Endothelial cell of umbilical vein (primary cell): ENCODE results near the gene KCNC1. TPM values are rescaled to one million over a fixed set of nuclear protein-coding genes. Genes with fewer than 3 reads are reported as not detected.

Experiments used
- BruUV-seq: library from RNA; stranded (reverse); fragments of 400-500 nt; replicated peaks from 2 replicates; lab custom pipeline; 2021; lab: Mats Ljungman, UMichigan
- CTCF ChIA-PET: fragments of 300-600, 350-600 bp; sonication (Branson Sonifier 250); formaldehyde crosslinking; loops from one replicate; lab custom pipeline; 2021; ENCODE audit warnings: antibody characterized with exemption, inconsistent platforms; lab: Charles Lee
- POLR2A ChIA-PET: fragments of 300-600, 350-600 bp; sonication (Branson Sonifier 250); formaldehyde crosslinking; loops from one replicate; lab custom pipeline; 2021; ENCODE audit warnings: antibody characterized with exemption, inconsistent platforms; lab: Charles Lee
- DNase-seq: peaks from one replicate; pipeline ENCODE4 v3.0.0-alpha.2; 2011; ENCODE audit warnings: low read depth, low spot score
- FAIRE-seq: peaks from 2 replicates; lab custom pipeline; 2011; peaks lifted over from hg19 to GRCh38; lab: Jason Lieb, UNC
- H2AFZ ChIP-seq: 2 replicates; pipeline ENCODE4 v1.6.0; 2012; ENCODE audit warnings: low read depth, low read length, control low read depth, inconsistent platforms
- H3K27ac ChIP-seq: 2 replicates; pipeline ENCODE4 v1.5.1; 2011; ENCODE audit warnings: low read depth, mild to moderate bottlenecking, control low read depth, low read length, moderate library complexity; ENCODE audit not compliant: insufficient read depth
- H3K27me3 ChIP-seq, 2 experiments: 2 replicates each; pipeline versions ENCODE4 v1.6.0 to v1.6.1; 2011; ENCODE audit warnings: low read length in 2 of 2, mixed read lengths in 1 of 2; ENCODE audit not compliant: control insufficient read depth in 2 of 2, insufficient read depth in 2 of 2
- H3K36me3 ChIP-seq, 2 experiments: 2 replicates in 1 of 2; 3 replicates in 1 of 2; pipeline ENCODE4 v1.5.1; 2011; ENCODE audit warnings: low read length in 2 of 2, mild to moderate bottlenecking in 1 of 2, moderate library complexity in 1 of 2; ENCODE audit not compliant: control insufficient read depth in 2 of 2, insufficient read depth in 2 of 2; ENCODE audit errors: extremely low read depth in 1 of 2
- H3K4me1 ChIP-seq: 3 replicates; pipeline ENCODE4 v1.5.1; 2011; ENCODE audit warnings: mild to moderate bottlenecking, low read length; ENCODE audit not compliant: control insufficient read depth, insufficient read depth; ENCODE audit errors: extremely low read depth
- H3K4me2 ChIP-seq: 2 replicates; pipeline ENCODE4 v1.6.1; 2011; ENCODE audit warnings: low read length, control low read depth, mixed read lengths; ENCODE audit not compliant: insufficient read depth
- H3K4me3 ChIP-seq, 3 experiments: fragments of 200-600 bp in 1 of 3; sonication (generic), shearing (Covaris generic) in 1 of 3; replicated peaks in 1 of 3; 2 replicates each; pipeline ENCODE4 v1.5.1; 2011 to 2016; ENCODE audit warnings: control low read depth in 3 of 3, low read length in 3 of 3, mild to moderate bottlenecking in 2 of 3, inconsistent platforms in 1 of 3, low read depth in 1 of 3, moderate library complexity in 1 of 3; ENCODE audit not compliant: insufficient read depth in 1 of 3
- H3K79me2 ChIP-seq: 2 replicates; pipeline ENCODE4 v1.6.0; 2012; ENCODE audit warnings: low read length, inconsistent platforms; ENCODE audit not compliant: control insufficient read depth, insufficient read depth
- H3K9ac ChIP-seq: replicated peaks from 2 replicates; pipeline ENCODE3; 2011; ENCODE audit warnings: low read length, control low read depth; ENCODE audit not compliant: insufficient read depth; ENCODE audit errors: extremely low read depth
- H3K9me1 ChIP-seq: replicated peaks from 3 replicates; pipeline ENCODE4 v1.6.0; 2011; ENCODE audit warnings: mild to moderate bottlenecking, low read length; ENCODE audit not compliant: control insufficient read depth, insufficient read depth; ENCODE audit errors: extremely low read depth
- H3K9me3 ChIP-seq: replicated peaks from 2 replicates; pipeline ENCODE4 v1.5.1; 2012; ENCODE audit warnings: low read length, inconsistent platforms; ENCODE audit not compliant: control insufficient read depth, insufficient read depth
- H4K20me1 ChIP-seq: replicated peaks from 2 replicates; pipeline ENCODE3; 2011; ENCODE audit warnings: mild to moderate bottlenecking, low read length; ENCODE audit not compliant: control insufficient read depth, insufficient read depth; ENCODE audit errors: extremely low read depth
- CTCF ChIP-seq, 2 donors: IDR thresholded peaks; 1 replicate in 1 of 2; 2 replicates in 1 of 2; pipeline ENCODE4 v1.5.1; 2011; ENCODE audit warnings: low read length in 2 of 2, mild to moderate bottlenecking in 2 of 2, moderate library complexity in 2 of 2, control low read depth in 1 of 2, inconsistent platforms in 1 of 2, low read depth in 1 of 2; ENCODE audit not compliant: insufficient read depth in 1 of 2; ENCODE audit errors: extremely low read depth in 1 of 2
- EZH2 ChIP-seq: IDR thresholded peaks from 2 replicates; pipeline ENCODE4 v1.6.1; 2012; ENCODE audit warnings: borderline replicate concordance, low read depth, mild to moderate bottlenecking, moderate library complexity, low read length, inconsistent platforms; ENCODE audit not compliant: severe bottlenecking
- FOS ChIP-seq: IDR thresholded peaks from 2 replicates; pipeline ENCODE4 v1.6.1; 2011; ENCODE audit warnings: mild to moderate bottlenecking, low read length, moderate library complexity, borderline replicate concordance; ENCODE audit not compliant: insufficient read depth
- GATA2 ChIP-seq: IDR thresholded peaks from 2 replicates; pipeline ENCODE4 v1.7.0; 2011; ENCODE audit warnings: low read depth, mild to moderate bottlenecking, moderate library complexity, mixed read lengths, low read length; ENCODE audit not compliant: insufficient read length, insufficient read depth
- JUN ChIP-seq: IDR thresholded peaks from 2 replicates; pipeline ENCODE4 v1.6.1; 2011; ENCODE audit warnings: borderline replicate concordance, low read depth; ENCODE audit not compliant: insufficient read length, insufficient read depth
- MAX ChIP-seq: IDR thresholded peaks from 2 replicates; pipeline ENCODE4 v1.6.1; 2011; ENCODE audit not compliant: insufficient read depth, insufficient read length
- MYC ChIP-seq: IDR thresholded peaks from one replicate; pipeline ENCODE4 v1.6.1; 2011; ENCODE audit warnings: mild to moderate bottlenecking, low read depth, low read length
- POLR2A ChIP-seq: IDR thresholded peaks from 2 replicates; pipeline ENCODE4 v1.6.1; 2012; ENCODE audit warnings: low read depth, mild to moderate bottlenecking, control low read depth, low read length
- POLR2AphosphoS5 ChIP-seq: IDR thresholded peaks from 2 replicates; pipeline ENCODE4 v1.6.1; 2012; ENCODE audit warnings: low read depth, mild to moderate bottlenecking, control low read depth, low read length, moderate library complexity; ENCODE audit not compliant: insufficient read depth
- dilution Hi-C: fragments of 300-500 bp; cut with MboI; formaldehyde crosslinking; loops from one replicate; pipeline ENCODE4 v1.15.0; 2019; ENCODE audit warnings: low sequenced_read_pairs; ENCODE audit not compliant: extremely low pct_ligation_motif_present
- intact Hi-C: fragments of 100-400 bp; cut with micrococcal nuclease; formaldehyde crosslinking; loops from one replicate; pipeline ENCODE4 v1.10.0; 2022
- polyA plus RNA-seq, 4 experiments: library from polyadenylated mRNA; depleted of rRNA in 3 of 4; stranded (reverse) in 3 of 4; unstranded in 1 of 4; fragments of >200 nt; gene quantifications; 2 replicates each; pipeline versions ENCODE4 v1.2.1 to v1.2.3, GENCODE V29; 2011 to 2012; ENCODE audit warnings: missing spikeins in 1 of 4
- total RNA-seq: library from RNA; stranded (reverse); gene quantifications from 2 replicates; pipeline ENCODE4 v1.2.3, GENCODE V29; 2021

Gene KCNC1
- total and polyA plus RNA-seq, 2 donors (not counting 3 experiments of a cell fraction or from before 2014, with no cell fraction given): not detected

- dilution Hi-C loops (no loop called here), intact Hi-C loops (no loop called here)
- Histone ChIP-seq H3K79me2 (no peaks in the 10 kb centered on the region), H3K9me3 (no peaks in the 10 kb centered on the region), H2AFZ (no peak overlapping the region), H3K27ac (no peak overlapping the region), H3K36me3 (no peaks in the 10 kb centered on the region), H3K27me3 (peaks cover 45 to 53% of the 10 kb centered on the region in 2 experiments), H3K4me2 (no peak overlapping the region), H3K9ac (no peak overlapping the region), H3K4me3 (no peak overlapping the region), H3K4me1 (no peaks in the 10 kb centered on the region), H4K20me1 (no peaks in the 10 kb centered on the region), H3K9me1 (no peaks in the 10 kb centered on the region)
- ChIA-PET CTCF (interaction anchor here (1.5 to 7.8 kb wide), 2 partner anchors 124 to 249 kb away, joined by 4 to 62 read pairs; no protein-coding TSS in a partner anchor), POLR2A (no interaction called here)
- FAIRE-seq: no peak
- no peak for DNase-seq
- no peak for TF ChIP-seq POLR2A
- no peak for TF ChIP-seq JUN
- no TSS peak for BruUV-seq
Measured at GRCh38 chr11:17724020-17724908, 10.3 kb upstream of the KCNC1 start.

GRCh38 chr11:17725174-17725573 lies 9.4 kb upstream of the KCNC1 start:
- FAIRE-seq (no peak), DNase-seq (no peak)
- H3K4me2 ChIP-seq: no peak overlapping the region
- H3K9ac ChIP-seq: no peak overlapping the region
- dilution Hi-C loops (no loop called here), intact Hi-C loops (no loop called here)
- peaks cover 42 to 47% of the 10 kb centered on the region in 2 experiments for H3K27me3 ChIP-seq
- no peak for TF ChIP-seq POLR2AphosphoS5
- no peak for TF ChIP-seq EZH2
- no peak for TF ChIP-seq POLR2A
- no peak for TF ChIP-seq MYC
- TF ChIP-seq JUN: no peak
- TF ChIP-seq MAX: no peak
- no peak for TF ChIP-seq GATA2
- no peak for TF ChIP-seq CTCF (IDR thresholded peaks at IDR 0.05; ENCODE audit: extremely low read depth in 1 of 2, insufficient read depth in 1 of 2, low read depth in 1 of 2, low read length in 2 of 2)
- TF ChIP-seq FOS: no peak
- no peaks in the 10 kb centered on the region for H4K20me1 ChIP-seq
- H3K9me3 ChIP-seq: no peaks in the 10 kb centered on the region
- POLR2A ChIA-PET: no interaction called here
- no peak overlapping the region for H3K27ac ChIP-seq
- no peaks in the 10 kb centered on the region for H3K9me1 ChIP-seq
- BruUV-seq: no TSS peak
- no peaks in the 10 kb centered on the region for H3K4me1 ChIP-seq
- no peaks in the 10 kb centered on the region for H3K36me3 ChIP-seq
- H3K79me2 ChIP-seq: no peaks in the 10 kb centered on the region
- no peak overlapping the region for H2AFZ ChIP-seq
- CTCF ChIA-PET: interaction anchor here (1.5 to 7.8 kb wide), 2 partner anchors 124 to 248 kb away, joined by 4 to 62 read pairs; no protein-coding TSS in a partner anchor
- no peak overlapping the region for H3K4me3 ChIP-seq
